HAP-1 (cell line): ENCODE measurements around the gene SPINK8.
"Not testable (repeated sequence)": the region's sequence is repeated elsewhere in the genome, so short reads cannot be mapped to it uniquely, and the experiment has no call there.

Experiments used
- DNase-seq, 2 experiments: peaks; one replicate each; pipeline ENCODE4 v3.0.0-alpha.2; 2016 to 2020; ENCODE audit warnings: low spot score in 2 of 2
- H3K27me3 ChIP-seq: fragments of 250-450 bp; sonication (Bioruptor Pico); 2 replicates; pipeline ENCODE4 v1.5.1; 2020; ENCODE audit warnings: low read depth, mild to moderate bottlenecking, moderate library complexity
- H3K36me3 ChIP-seq: fragments of 250-450 bp; sonication (Bioruptor Pico); replicated peaks from 2 replicates; pipeline ENCODE4 v1.5.1; 2020; ENCODE audit warnings: mild to moderate bottlenecking
- H3K4me1 ChIP-seq: fragments of 250-450 bp; sonication (Bioruptor Pico); 2 replicates; pipeline ENCODE4 v1.5.1; 2020; ENCODE audit warnings: mild to moderate bottlenecking
- H3K4me3 ChIP-seq: fragments of 250-450 bp; sonication (Bioruptor Pico); 2 replicates; pipeline ENCODE4 v1.5.1; 2020; ENCODE audit warnings: mild to moderate bottlenecking, moderate library complexity
- H3K9me3 ChIP-seq: fragments of 250-450 bp; sonication (Bioruptor Pico); 2 replicates; pipeline ENCODE4 v1.5.1; 2020; ENCODE audit warnings: mild to moderate bottlenecking, moderate library complexity
- in situ Hi-C: fragments of 300-500 bp; cut with MboI; formaldehyde crosslinking; loops from 3 replicates; pipeline ENCODE4 v1.14.3; 2020; ENCODE audit warnings: low sequenced_read_pairs, inconsistent platforms, mixed read lengths

The SPINK8 gene

GRCh38 chr3:48345946-48346572 lies 12.6 kb upstream of the SPINK8 start:
- no peaks in the 10 kb centered on the region for H3K4me1 ChIP-seq
- in situ Hi-C loops, result no loop called here
- no peak for DNase-seq

DNA sequence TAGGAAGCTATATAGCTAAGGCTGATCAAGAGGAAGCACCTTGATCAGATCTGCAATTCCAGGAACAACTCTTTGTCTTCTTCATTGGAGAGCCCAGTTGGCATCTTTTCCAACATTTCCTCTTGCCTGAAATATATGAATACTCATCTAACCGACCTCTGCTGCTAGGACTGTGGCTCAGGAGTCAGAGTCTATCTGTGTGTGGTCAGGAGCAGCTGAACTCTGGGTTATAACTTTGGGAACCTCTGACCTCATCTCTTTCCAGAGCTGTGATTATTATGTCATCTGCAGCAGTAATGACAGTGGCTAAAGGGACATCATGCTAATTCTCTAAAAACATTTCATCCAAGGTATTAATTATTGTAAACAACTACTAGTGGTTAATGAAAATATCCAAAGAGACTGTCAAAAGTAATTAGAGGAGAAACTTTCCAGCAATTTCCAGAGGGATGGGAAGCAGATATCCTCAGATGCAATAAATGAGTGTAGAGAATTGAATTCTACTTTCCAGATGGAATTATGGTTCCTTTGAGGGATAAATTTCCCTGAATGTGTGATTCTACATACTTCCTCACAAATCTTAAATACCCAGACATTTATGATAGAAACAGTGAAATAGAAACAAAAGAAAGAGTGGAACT lies 11.5 kb upstream of the SPINK8 start:
- in situ Hi-C loops, result no loop called here

More at GRCh38 chr3:48345946-48346572, 12.6 kb upstream of the SPINK8 start:
- Histone ChIP-seq H3K27me3 (no peaks in the 10 kb centered on the region), H3K36me3 (no peaks in the 10 kb centered on the region), H3K4me3 (no peak overlapping the region), H3K9me3 (no peaks in the 10 kb centered on the region)

DNA sequence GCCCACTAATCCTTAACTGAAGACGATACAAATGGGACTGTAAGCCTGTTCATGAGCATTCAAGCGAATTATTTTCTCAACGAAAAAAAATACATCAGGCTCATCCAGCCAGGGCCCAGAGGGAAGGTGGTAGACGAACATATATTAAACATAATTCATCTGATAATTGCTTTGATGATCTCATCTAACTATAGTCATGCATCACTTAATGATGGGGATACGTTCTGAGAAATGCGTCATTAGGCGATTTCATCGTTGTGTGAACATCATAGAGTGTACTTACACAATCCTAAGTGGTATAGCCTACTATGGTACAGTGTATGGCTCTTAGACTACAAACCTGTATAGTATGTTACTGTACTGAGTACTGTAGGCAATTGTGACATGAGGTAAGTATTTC lies 10.0 kb upstream of the SPINK8 start:
- no peaks in the 10 kb centered on the region for H3K27me3 ChIP-seq
- H3K4me1 ChIP-seq, result no peaks in the 10 kb centered on the region
- H3K9me3 ChIP-seq, result no peaks in the 10 kb centered on the region
- DNase-seq, result no peak
- in situ Hi-C loops, result no loop called here
- H3K36me3 ChIP-seq, result no peaks in the 10 kb centered on the region
- H3K4me3 ChIP-seq, result no peak overlapping the region

More for the DNA sequence above, 11.5 kb upstream of the SPINK8 start:
- Histone ChIP-seq H3K9me3 (no peaks in the 10 kb centered on the region), H3K4me3 (no peak overlapping the region), H3K36me3 (no peaks in the 10 kb centered on the region), H3K27me3 (no peaks in the 10 kb centered on the region), H3K4me1 (no peaks in the 10 kb centered on the region)
- no peak for DNase-seq

- H3K4me1 ChIP-seq, result peaks cover 3% of the 10 kb centered on the region
- no peaks in the 10 kb centered on the region for H3K27me3 ChIP-seq
- in situ Hi-C loops, result no loop called here
- no peak overlapping the region for H3K4me3 ChIP-seq
- H3K36me3 ChIP-seq, result no peaks in the 10 kb centered on the region
- H3K9me3 ChIP-seq, result no peaks in the 10 kb centered on the region
- no peak for DNase-seq
These were observed 5.2 kb upstream of the SPINK8 start for GRCh38 chr3:48338635-48339034.

- H3K4me1 ChIP-seq, DNase-seq, H3K9me3 ChIP-seq, H3K4me3 ChIP-seq, H3K36me3 ChIP-seq, H3K27me3 ChIP-seq, in situ Hi-C loops: not testable (repeated sequence)
These were observed 4.1 kb upstream of the SPINK8 start for GRCh38 chr3:48337536-48337935.

DNA sequence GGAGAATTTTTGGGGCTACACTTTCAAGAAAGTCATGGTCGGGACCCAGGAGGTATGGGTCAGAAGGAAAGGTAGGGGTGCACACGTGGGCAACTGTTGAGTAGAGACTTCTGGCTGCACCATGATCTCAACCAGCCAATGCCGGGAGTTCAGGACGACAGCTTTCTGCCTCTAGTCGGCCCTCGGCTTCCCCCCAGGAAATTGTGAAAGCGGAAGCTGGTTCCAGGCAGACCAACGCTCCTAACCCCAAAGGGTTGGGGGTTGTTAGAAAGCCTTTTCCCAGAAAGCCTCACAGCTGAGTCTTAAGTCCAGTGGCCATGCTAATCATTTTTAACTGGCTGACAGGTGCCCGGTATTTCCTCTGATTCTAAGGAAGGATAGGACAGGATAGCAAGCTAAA lies 1.8 kb upstream of the SPINK8 start:
- in situ Hi-C loops, H3K4me1 ChIP-seq, H3K4me3 ChIP-seq, H3K36me3 ChIP-seq, H3K9me3 ChIP-seq, DNase-seq, H3K27me3 ChIP-seq: not testable (repeated sequence)

- DNase-seq, result no peak
- H3K9me3 ChIP-seq, result no peaks in the 10 kb centered on the region
- in situ Hi-C loops, result no loop called here
These were observed 1.1 kb upstream of the SPINK8 start for GRCh38 chr3:48334605-48335004.

GRCh38 chr3:48331706-48332435 lies 1.6 kb downstream of the SPINK8 start:
- H3K4me3 ChIP-seq, H3K27me3 ChIP-seq, in situ Hi-C loops, H3K9me3 ChIP-seq, DNase-seq, H3K36me3 ChIP-seq, H3K4me1 ChIP-seq: not testable (repeated sequence)

More at GRCh38 chr3:48334605-48335004, 1.1 kb upstream of the SPINK8 start:
- no peaks in the 10 kb centered on the region for H3K27me3 ChIP-seq
- H3K4me3 ChIP-seq, result no peak overlapping the region
- H3K4me1 ChIP-seq, result peaks cover 5% of the 10 kb centered on the region
- H3K36me3 ChIP-seq, result no peaks in the 10 kb centered on the region

- H3K27me3 ChIP-seq, result peaks cover 7% of the 10 kb centered on the region
- peaks cover 5% of the 10 kb centered on the region for H3K4me1 ChIP-seq
- H3K4me3 ChIP-seq, result no peak overlapping the region
- in situ Hi-C loops, result no loop called here
- DNase-seq, result no peak
- H3K36me3 ChIP-seq, result no peaks in the 10 kb centered on the region
- no peaks in the 10 kb centered on the region; the same call in 1 of the 2 replicates for H3K9me3 ChIP-seq
These were observed 12.5 kb downstream of the SPINK8 start for GRCh38 chr3:48320996-48321395.

DNA sequence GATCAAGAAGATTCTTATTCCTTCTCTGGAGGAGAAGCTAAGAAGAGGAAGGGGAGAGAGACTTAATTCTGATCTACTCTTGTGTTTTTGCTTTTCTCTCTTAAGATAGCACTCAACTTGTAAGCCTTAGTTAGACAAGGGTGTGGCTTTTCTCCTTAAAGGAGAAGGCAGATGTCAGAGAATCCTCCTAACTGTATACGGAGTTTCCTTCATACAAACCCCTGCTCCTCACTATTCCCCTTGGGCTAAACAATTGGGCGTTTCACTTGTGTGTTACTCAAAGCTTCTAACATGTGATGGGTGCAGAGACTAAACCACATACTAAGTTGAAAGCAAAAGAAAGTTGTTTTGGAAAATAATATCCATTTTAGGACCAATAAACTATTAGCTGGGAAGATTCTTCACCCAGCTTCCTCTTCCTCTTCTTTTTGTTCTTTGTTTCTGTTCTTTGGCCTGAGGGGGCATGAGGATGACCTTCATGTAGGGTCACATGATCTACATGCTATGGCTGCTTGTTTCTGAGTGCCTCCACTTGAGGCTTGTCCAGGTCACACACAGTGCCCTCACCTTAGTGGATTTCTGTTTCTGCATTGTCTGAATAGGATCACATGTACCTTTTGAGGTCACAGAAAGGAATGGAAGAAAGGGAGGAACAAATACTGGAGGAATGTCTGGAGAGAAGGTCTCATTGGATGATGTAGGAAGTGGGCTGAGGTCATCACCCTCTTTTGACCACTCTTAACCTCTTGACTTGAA lies 14.6 kb downstream of the SPINK8 start:
- in situ Hi-C loops, result no loop called here
- H3K27me3 ChIP-seq, result no peaks in the 10 kb centered on the region

GRCh38 chr3:48314542-48314941 lies 18.9 kb downstream of the SPINK8 start:
- Histone ChIP-seq H3K4me1 (peaks cover 5% of the 10 kb centered on the region), H3K4me3 (no peak overlapping the region), H3K36me3 (no peaks in the 10 kb centered on the region), H3K27me3 (no peaks in the 10 kb centered on the region), H3K9me3 (peaks cover 11% of the 10 kb centered on the region)
- no peak for DNase-seq
- in situ Hi-C loops, result no loop called here

More for the DNA sequence above, 14.6 kb downstream of the SPINK8 start:
- no peak for DNase-seq
- no peaks in the 10 kb centered on the region for H3K36me3 ChIP-seq
- H3K4me3 ChIP-seq, result no peak overlapping the region
- peaks cover 5% of the 10 kb centered on the region for H3K4me1 ChIP-seq
- peaks cover 11% of the 10 kb centered on the region for H3K9me3 ChIP-seq

DNA sequence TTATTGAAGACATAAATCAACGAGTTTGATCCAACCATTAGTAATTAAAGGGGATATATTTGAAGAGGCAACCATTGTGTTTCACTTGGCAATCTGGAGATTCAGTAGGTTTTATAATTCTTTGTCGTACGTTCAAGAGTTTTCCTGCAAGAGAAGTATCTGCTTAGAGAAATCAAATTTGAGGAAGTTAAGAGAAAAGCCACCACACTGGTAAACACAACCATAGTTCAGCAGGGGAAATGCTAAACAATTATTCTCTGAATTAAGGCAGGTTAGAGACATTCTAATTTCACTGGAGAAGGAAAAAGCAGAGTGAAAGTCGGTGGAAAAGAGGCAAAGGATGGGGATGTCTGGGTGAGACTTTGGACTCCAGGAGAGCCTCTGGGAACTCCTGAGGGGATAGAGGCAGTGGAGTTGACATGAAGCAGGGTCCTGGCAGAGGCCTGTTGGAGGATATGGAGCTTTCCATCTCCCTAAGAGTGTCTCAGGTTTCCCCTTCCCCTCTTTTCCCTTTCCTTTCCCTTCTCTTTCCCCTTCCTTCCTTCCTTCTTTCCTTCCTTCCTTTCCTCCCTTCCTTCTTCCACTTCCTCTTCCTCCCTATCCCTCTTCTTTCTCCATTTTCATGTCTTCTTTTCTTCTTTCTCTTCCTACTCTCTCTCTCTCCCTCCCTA lies 26.5 kb downstream of the SPINK8 start:
- in situ Hi-C loops, result no loop called here
- no peaks in the 10 kb centered on the region for H3K36me3 ChIP-seq
- DNase-seq, result no peak

GRCh38 chr3:48306290-48306689 lies 27.2 kb downstream of the SPINK8 start:
- in situ Hi-C loops, result no loop called here
- Histone ChIP-seq H3K36me3 (no peaks in the 10 kb centered on the region), H3K9me3 (no peaks in the 10 kb centered on the region), H3K4me1 (no peaks in the 10 kb centered on the region), H3K4me3 (no peak overlapping the region), H3K27me3 (peaks cover 6% of the 10 kb centered on the region)
- DNase-seq, result no peak

More for the DNA sequence above, 26.5 kb downstream of the SPINK8 start:
- Histone ChIP-seq H3K4me1 (no peaks in the 10 kb centered on the region), H3K4me3 (no peak overlapping the region), H3K9me3 (no peaks in the 10 kb centered on the region), H3K27me3 (peaks cover 6% of the 10 kb centered on the region)
